Thyroid gland (tissue), 4 donors: ENCODE results near the gene PPP4R1.

Experiments used
- POLR2A ChIP-seq, 2 donors: fragments of 450-650 bp; IDR thresholded peaks; one replicate each; pipeline ENCODE4 v1.6.1; 2017; ENCODE audit warnings: antibody characterized with exemption in 2 of 2, mild to moderate bottlenecking in 2 of 2, moderate library complexity in 1 of 2
- TF ChIP-seq, protein P1 (sequence below), 6 experiments: fragments of 200-600 bp in 3 of 6; fragments of 450-650 bp in 3 of 6; sonication (generic) in 3 of 6; IDR thresholded peaks; one replicate each; pipeline ENCODE4 v1.5.1; 2016 to 2019; ENCODE audit warnings: antibody characterized with exemption in 6 of 6, mild to moderate bottlenecking in 2 of 6, inconsistent platforms in 1 of 6, moderate library complexity in 1 of 6

- TF ChIP-seq, protein P1, sequence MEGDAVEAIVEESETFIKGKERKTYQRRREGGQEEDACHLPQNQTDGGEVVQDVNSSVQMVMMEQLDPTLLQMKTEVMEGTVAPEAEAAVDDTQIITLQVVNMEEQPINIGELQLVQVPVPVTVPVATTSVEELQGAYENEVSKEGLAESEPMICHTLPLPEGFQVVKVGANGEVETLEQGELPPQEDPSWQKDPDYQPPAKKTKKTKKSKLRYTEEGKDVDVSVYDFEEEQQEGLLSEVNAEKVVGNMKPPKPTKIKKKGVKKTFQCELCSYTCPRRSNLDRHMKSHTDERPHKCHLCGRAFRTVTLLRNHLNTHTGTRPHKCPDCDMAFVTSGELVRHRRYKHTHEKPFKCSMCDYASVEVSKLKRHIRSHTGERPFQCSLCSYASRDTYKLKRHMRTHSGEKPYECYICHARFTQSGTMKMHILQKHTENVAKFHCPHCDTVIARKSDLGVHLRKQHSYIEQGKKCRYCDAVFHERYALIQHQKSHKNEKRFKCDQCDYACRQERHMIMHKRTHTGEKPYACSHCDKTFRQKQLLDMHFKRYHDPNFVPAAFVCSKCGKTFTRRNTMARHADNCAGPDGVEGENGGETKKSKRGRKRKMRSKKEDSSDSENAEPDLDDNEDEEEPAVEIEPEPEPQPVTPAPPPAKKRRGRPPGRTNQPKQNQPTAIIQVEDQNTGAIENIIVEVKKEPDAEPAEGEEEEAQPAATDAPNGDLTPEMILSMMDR (IDR thresholded peaks at IDR 0.05), result no peak
- TF ChIP-seq POLR2A (IDR thresholded peaks at IDR 0.05), result no peak
Measured at GRCh38 chr18:9653390-9653789, 39.0 kb upstream of the PPP4R1 start.
